Fibroblast of lung (primary cell): Measurements from ENCODE around the gene ARHGAP42. TPM values are rescaled to one million over a fixed set of nuclear protein-coding genes. Genes with fewer than 3 reads are reported as not detected.

Source experiments
- DNase-seq, 2 donors: peaks; one replicate each; pipeline versions ENCODE4 v3.0.0 to v3.0.0-alpha.2; 2010; ENCODE audit warnings: low read depth in 2 of 2
- H2AFZ ChIP-seq: 2 replicates; pipeline ENCODE4 v1.5.1; 2012; ENCODE audit warnings: low read length, control low read depth, inconsistent platforms
- H3K27ac ChIP-seq: 2 replicates; pipeline ENCODE4 v1.5.1; 2011; ENCODE audit warnings: low read length, control low read depth; ENCODE audit not compliant: insufficient read depth
- H3K27me3 ChIP-seq: 2 replicates; pipeline ENCODE4 v1.5.1; 2011; ENCODE audit warnings: mild to moderate bottlenecking, low read length; ENCODE audit not compliant: control insufficient read depth, insufficient read depth
- H3K36me3 ChIP-seq: 2 replicates; pipeline ENCODE4 v1.5.1; 2011; ENCODE audit warnings: low read length; ENCODE audit not compliant: control insufficient read depth, insufficient read depth
- H3K4me1 ChIP-seq: 2 replicates; pipeline ENCODE4 v1.5.1; 2011; ENCODE audit warnings: low read length; ENCODE audit not compliant: control insufficient read depth, insufficient read depth; ENCODE audit errors: extremely low read depth
- H3K4me2 ChIP-seq: 2 replicates; pipeline ENCODE4 v1.5.1; 2011; ENCODE audit warnings: low read length, control low read depth; ENCODE audit not compliant: insufficient read depth; ENCODE audit errors: extremely low read depth
- H3K4me3 ChIP-seq, 4 experiments: fragments of 200-600 bp in 1 of 4; sonication (generic) in 1 of 4; replicated peaks in 1 of 4; 2 replicates each; pipeline ENCODE4 v1.5.1; 2011 to 2016; ENCODE audit warnings: low read length in 4 of 4, low read depth in 3 of 4, mild to moderate bottlenecking in 3 of 4, control low read depth in 2 of 4, inconsistent platforms in 1 of 4, mixed read lengths in 1 of 4; ENCODE audit not compliant: insufficient read depth in 1 of 4; ENCODE audit errors: control extremely low read depth in 1 of 4
- H3K79me2 ChIP-seq: 2 replicates; pipeline ENCODE4 v1.5.1; 2012; ENCODE audit warnings: mild to moderate bottlenecking, low read length, inconsistent platforms; ENCODE audit not compliant: control insufficient read depth, insufficient read depth
- H3K9ac ChIP-seq: 2 replicates; pipeline ENCODE4 v1.5.1; 2011; ENCODE audit warnings: mild to moderate bottlenecking, low read length, control low read depth; ENCODE audit not compliant: insufficient read depth
- H3K9me3 ChIP-seq: 2 replicates; pipeline ENCODE4 v1.5.1; 2012; ENCODE audit warnings: low read depth, low read length; ENCODE audit not compliant: control insufficient read depth, insufficient read depth
- H4K20me1 ChIP-seq: 2 replicates; pipeline ENCODE4 v1.5.1; 2011; ENCODE audit warnings: low read length; ENCODE audit not compliant: control insufficient read depth, insufficient read depth; ENCODE audit errors: extremely low read depth
- CTCF ChIP-seq, 2 donors: IDR thresholded peaks in 1 of 2; conservative IDR thresholded peaks in 1 of 2; 1 replicate in 1 of 2; 2 replicates in 1 of 2; pipeline ENCODE4 v1.5.1; 2011 to 2012; ENCODE audit warnings: low read length in 2 of 2, control low read depth in 1 of 2, inconsistent platforms in 1 of 2, low read depth in 1 of 2, mild to moderate bottlenecking in 1 of 2
- EZH2 ChIP-seq: IDR thresholded peaks from 2 replicates; pipeline ENCODE4 v1.5.1; 2012; ENCODE audit warnings: low read length, control low read depth, mild to moderate bottlenecking; ENCODE audit errors: missing control alignments
- polyA plus RNA-seq, 2 donors: library from polyadenylated mRNA; depleted of rRNA in 1 of 2; stranded (reverse) in 1 of 2; unstranded in 1 of 2; fragments of >200 nt; gene quantifications; 2 replicates each; pipeline ENCODE4 v1.2.1, GENCODE V29; 2011 to 2012; ENCODE audit warnings: missing spikeins in 1 of 2
- total RNA-seq: library from RNA; depleted of rRNA; stranded (reverse); fragments of >200 nt; gene quantifications from 2 replicates; pipeline ENCODE4 v1.2.1, GENCODE V29; 2014

The ARHGAP42 gene
- total and polyA plus RNA-seq, 2 donors (not counting 1 experiment from before 2014, with no cell fraction given): 8.0 to 13.4 TPM

- H4K20me1 ChIP-seq: no peaks in the 10 kb centered on the region
- H3K4me2 ChIP-seq: no peak overlapping the region
- no peaks in the 10 kb centered on the region for H3K79me2 ChIP-seq
- TF ChIP-seq CTCF (conservative IDR thresholded peaks at IDR 0.05 in 1 of 2, IDR thresholded peaks at IDR 0.05 in 1 of 2; ENCODE audit: low read depth in 1 of 2, low read length in 2 of 2) (no peak), EZH2 (no peak)
- H3K9ac ChIP-seq: no peak overlapping the region
- H3K36me3 ChIP-seq: no peaks in the 10 kb centered on the region
- DNase-seq: no peak
- H3K27ac ChIP-seq: no peak overlapping the region
- no peak overlapping the region for H2AFZ ChIP-seq
- H3K9me3 ChIP-seq: no peaks in the 10 kb centered on the region
- H3K27me3 ChIP-seq: no peaks in the 10 kb centered on the region
- no peak overlapping the region for H3K4me3 ChIP-seq
- peaks cover 2% of the 10 kb centered on the region for H3K4me1 ChIP-seq
Observed at GRCh38 chr11:100675115-100675650, 11.9 kb upstream of the ARHGAP42 start.

- no peaks in the 10 kb centered on the region for H3K36me3 ChIP-seq
- no peak overlapping the region for H3K4me3 ChIP-seq
- TF ChIP-seq CTCF (conservative IDR thresholded peaks at IDR 0.05 in 1 of 2, IDR thresholded peaks at IDR 0.05 in 1 of 2; ENCODE audit: low read depth in 1 of 2, low read length in 2 of 2): no peak
- TF ChIP-seq EZH2: no peak
- H3K4me1 ChIP-seq: peaks cover 4% of the 10 kb centered on the region
- H3K9me3 ChIP-seq: no peaks in the 10 kb centered on the region
- no peak overlapping the region for H3K27ac ChIP-seq
- DNase-seq: no peak
- H3K9ac ChIP-seq: no peak overlapping the region
- H3K4me2 ChIP-seq: no peak overlapping the region
- H3K27me3 ChIP-seq: no peaks in the 10 kb centered on the region
- H4K20me1 ChIP-seq: no peaks in the 10 kb centered on the region
- no peaks in the 10 kb centered on the region for H3K79me2 ChIP-seq
- H2AFZ ChIP-seq: no peak overlapping the region
Observed at GRCh38 chr11:100676901-100677300, 10.2 kb upstream of the ARHGAP42 start.

DNA sequence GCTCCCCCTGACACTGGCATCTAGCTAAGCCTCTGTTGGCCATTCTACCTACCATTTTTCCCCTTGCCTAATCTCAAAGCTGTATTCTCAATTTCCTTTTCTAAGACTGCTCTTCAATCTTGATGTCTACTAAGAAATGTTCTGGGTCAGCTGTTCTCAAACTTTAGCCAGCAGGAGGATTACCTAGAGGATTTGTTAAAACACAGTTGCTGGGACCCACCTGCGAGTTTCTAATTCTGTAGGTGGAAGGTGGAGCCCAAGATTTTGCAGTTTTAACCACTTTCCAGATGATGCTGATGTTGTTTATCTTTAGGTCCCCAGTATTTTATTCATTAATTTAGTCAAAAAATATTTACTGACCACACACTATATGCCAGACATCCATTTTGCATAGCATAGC lies 9.3 kb upstream of the ARHGAP42 start:
- H3K36me3 ChIP-seq: no peaks in the 10 kb centered on the region
- H3K4me1 ChIP-seq: peaks cover 4% of the 10 kb centered on the region
- H3K9ac ChIP-seq: no peak overlapping the region
- no peak for DNase-seq
- no peaks in the 10 kb centered on the region for H3K79me2 ChIP-seq
- no peaks in the 10 kb centered on the region for H3K9me3 ChIP-seq
- H3K27me3 ChIP-seq: no peaks in the 10 kb centered on the region
- no peak overlapping the region for H3K4me3 ChIP-seq
- H3K4me2 ChIP-seq: no peak overlapping the region
- H3K27ac ChIP-seq: no peak overlapping the region
- H2AFZ ChIP-seq: no peak overlapping the region
- TF ChIP-seq EZH2 (no peak), CTCF (conservative IDR thresholded peaks at IDR 0.05 in 1 of 2, IDR thresholded peaks at IDR 0.05 in 1 of 2; ENCODE audit: low read depth in 1 of 2, low read length in 2 of 2) (no peak)
- no peaks in the 10 kb centered on the region for H4K20me1 ChIP-seq
